Esophagus squamous epithelium (tissue), 4 donors: ENCODE results near the gene CABCOCO1.

Experiments used
- CTCF ChIP-seq, 6 experiments: fragments of 450-650 bp in 4 of 6; fragments of 200-600 bp in 2 of 6; sonication (generic) in 2 of 6; IDR thresholded peaks; one replicate each; pipeline ENCODE4 v1.5.1; 2016 to 2019; ENCODE audit warnings: antibody characterized with exemption in 6 of 6, mild to moderate bottlenecking in 4 of 6, moderate library complexity in 4 of 6
- POLR2A ChIP-seq, 4 donors: fragments of 450-650 bp; IDR thresholded peaks; one replicate each; pipeline ENCODE4 v1.6.1; 2017; ENCODE audit warnings: antibody characterized with exemption in 4 of 4, mild to moderate bottlenecking in 4 of 4, moderate library complexity in 3 of 4

GRCh38 chr10:61776615-61777266 lies 114.0 kb downstream of the CABCOCO1 start:
- TF ChIP-seq CTCF (IDR thresholded peaks at IDR 0.05) (no peak), POLR2A (IDR thresholded peaks at IDR 0.05) (no peak)
